Stomach (tissue), 4 donors: ENCODE results near the gene DAB1.

Experiments
- POLR2A ChIP-seq, 4 donors: fragments of 450-650 bp; IDR thresholded peaks; one replicate each; pipeline ENCODE4 v1.6.1; 2016; ENCODE audit warnings: antibody characterized with exemption in 4 of 4, control low read depth in 2 of 4, mild to moderate bottlenecking in 1 of 4, moderate library complexity in 1 of 4
- POLR2AphosphoS5 ChIP-seq, 3 donors: sonication (generic); formaldehyde crosslinking; IDR thresholded peaks; one replicate each; pipeline ENCODE4 v1.6.1; 2016; ENCODE audit warnings: antibody characterized with exemption in 3 of 3
- TF ChIP-seq, protein P1 (sequence below), 7 experiments: fragments of 450-650 bp in 4 of 7; fragments of 200-600 bp in 3 of 7; sonication (generic) in 3 of 7; IDR thresholded peaks; one replicate each; pipeline ENCODE4 v1.5.1; 2016 to 2019; ENCODE audit warnings: antibody characterized with exemption in 7 of 7, control low read depth in 2 of 7, mild to moderate bottlenecking in 1 of 7

DNA sequence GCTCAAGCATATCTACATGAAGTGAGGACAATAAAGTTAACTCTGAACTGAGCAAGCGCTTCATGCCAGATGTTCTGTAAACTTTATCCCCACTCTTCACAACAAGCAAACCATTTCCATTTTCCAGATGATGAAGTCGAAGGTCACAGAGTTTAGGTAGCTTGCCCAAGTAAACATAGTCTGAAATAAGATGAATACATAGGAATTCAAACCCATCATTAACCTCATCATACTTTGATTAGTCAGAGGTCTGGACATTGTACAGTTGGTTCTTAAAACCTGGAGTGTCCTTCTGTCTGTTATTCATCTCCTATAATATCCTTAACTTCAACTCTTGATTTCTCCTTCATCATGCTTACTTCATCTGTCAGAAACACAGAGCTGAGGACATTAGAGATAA, 277.8 kb downstream of the DAB1 start:
- TF ChIP-seq, protein P1, sequence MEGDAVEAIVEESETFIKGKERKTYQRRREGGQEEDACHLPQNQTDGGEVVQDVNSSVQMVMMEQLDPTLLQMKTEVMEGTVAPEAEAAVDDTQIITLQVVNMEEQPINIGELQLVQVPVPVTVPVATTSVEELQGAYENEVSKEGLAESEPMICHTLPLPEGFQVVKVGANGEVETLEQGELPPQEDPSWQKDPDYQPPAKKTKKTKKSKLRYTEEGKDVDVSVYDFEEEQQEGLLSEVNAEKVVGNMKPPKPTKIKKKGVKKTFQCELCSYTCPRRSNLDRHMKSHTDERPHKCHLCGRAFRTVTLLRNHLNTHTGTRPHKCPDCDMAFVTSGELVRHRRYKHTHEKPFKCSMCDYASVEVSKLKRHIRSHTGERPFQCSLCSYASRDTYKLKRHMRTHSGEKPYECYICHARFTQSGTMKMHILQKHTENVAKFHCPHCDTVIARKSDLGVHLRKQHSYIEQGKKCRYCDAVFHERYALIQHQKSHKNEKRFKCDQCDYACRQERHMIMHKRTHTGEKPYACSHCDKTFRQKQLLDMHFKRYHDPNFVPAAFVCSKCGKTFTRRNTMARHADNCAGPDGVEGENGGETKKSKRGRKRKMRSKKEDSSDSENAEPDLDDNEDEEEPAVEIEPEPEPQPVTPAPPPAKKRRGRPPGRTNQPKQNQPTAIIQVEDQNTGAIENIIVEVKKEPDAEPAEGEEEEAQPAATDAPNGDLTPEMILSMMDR (IDR thresholded peaks at IDR 0.05) = no peak
- TF ChIP-seq POLR2A (IDR thresholded peaks at IDR 0.05) = no peak
- TF ChIP-seq POLR2AphosphoS5 (IDR thresholded peaks at IDR 0.05) = no peak
